WTC11 (cell line): ENCODE results near the gene WNT6. TPM values are rescaled to one million over a fixed set of nuclear protein-coding genes. Genes with fewer than 3 reads are reported as not detected.

Source experiments
- ATAC-seq: fragments of 200-7000 bp; cut with Tn5 transposase; 2 replicates; pipeline ENCODE4 v1.10.0; 2021; ENCODE audit warnings: mild to moderate bottlenecking, moderate library complexity
- CTCF ChIA-PET: fragments of 300-600 bp; sonication (Branson Sonifier 250); formaldehyde crosslinking; loops from one replicate; lab custom pipeline; 2021; ENCODE audit warnings: antibody characterized with exemption; lab: Charles Lee
- POLR2A ChIA-PET: fragments of 350-600 bp; sonication (Branson Sonifier 250); formaldehyde crosslinking; loops from one replicate; lab custom pipeline; 2021; ENCODE audit warnings: antibody characterized with exemption; lab: Charles Lee
- DNase-seq: peaks from one replicate; pipeline ENCODE4 v3.0.0; 2021; ENCODE audit warnings: low spot score
- H3K27ac Mint-ChIP-seq: 2 replicates; pipeline ENCODE4 v1.8.0; 2021; ENCODE audit warnings: mixed read lengths
- H3K27me3 Mint-ChIP-seq: 2 replicates; pipeline ENCODE4 v1.8.0; 2021; ENCODE audit warnings: low read depth, mild to moderate bottlenecking, moderate library complexity, mixed read lengths
- H3K36me3 Mint-ChIP-seq: 2 replicates; pipeline ENCODE4 v1.8.0; 2021; ENCODE audit warnings: mixed read lengths
- H3K4me1 Mint-ChIP-seq: 2 replicates; pipeline ENCODE4 v1.8.0; 2022; ENCODE audit warnings: mixed read lengths
- H3K4me3 Mint-ChIP-seq: 2 replicates; pipeline ENCODE4 v1.8.0; 2021; ENCODE audit warnings: mild to moderate bottlenecking, moderate library complexity, mixed read lengths
- H3K9me3 Mint-ChIP-seq: 2 replicates; pipeline ENCODE4 v1.8.0; 2021; ENCODE audit warnings: mixed read lengths
- AFF4 ChIP-seq: sonication (generic); formaldehyde crosslinking; IDR thresholded peaks from 2 replicates; pipeline ENCODE4 v1.8.1; 2023; ENCODE audit warnings: mild to moderate bottlenecking, missing genetic modification reagents, borderline replicate concordance
- ERG ChIP-seq: fragments of 250-450 bp; sonication (Bioruptor Pico); IDR thresholded peaks from 2 replicates; pipeline ENCODE4 v1.8.0; 2021; ENCODE audit warnings: mild to moderate bottlenecking
- FOXK1 ChIP-seq: sonication (generic); formaldehyde crosslinking; IDR thresholded peaks from 2 replicates; pipeline ENCODE4 v1.8.0; 2022; ENCODE audit warnings: mild to moderate bottlenecking, moderate library complexity, missing genetic modification reagents
- FOXP4 ChIP-seq: sonication (generic); formaldehyde crosslinking; IDR thresholded peaks from 2 replicates; pipeline ENCODE4 v1.8.0; 2022; ENCODE audit warnings: mild to moderate bottlenecking, missing genetic modification reagents
- HMGXB4 ChIP-seq: sonication (generic); formaldehyde crosslinking; IDR thresholded peaks from 2 replicates; pipeline ENCODE4 v1.8.1; 2023; ENCODE audit warnings: mild to moderate bottlenecking, moderate library complexity, missing genetic modification reagents
- MAX ChIP-seq: sonication (generic); formaldehyde crosslinking; IDR thresholded peaks from 2 replicates; pipeline ENCODE4 v1.8.0; 2022; ENCODE audit warnings: mild to moderate bottlenecking, missing genetic modification reagents
- MLX ChIP-seq: sonication (generic); formaldehyde crosslinking; IDR thresholded peaks from 2 replicates; pipeline ENCODE4 v1.8.1; 2023; ENCODE audit warnings: mild to moderate bottlenecking, missing genetic modification reagents, moderate library complexity
- NR2C2 ChIP-seq: sonication (generic); formaldehyde crosslinking; IDR thresholded peaks from 2 replicates; pipeline ENCODE4 v1.8.0; 2022; ENCODE audit warnings: mild to moderate bottlenecking, missing genetic modification reagents
- TEAD4 ChIP-seq: sonication (generic); formaldehyde crosslinking; IDR thresholded peaks from 2 replicates; pipeline ENCODE4 v1.8.0; 2022; ENCODE audit warnings: mild to moderate bottlenecking, missing genetic modification reagents
- USF1 ChIP-seq: sonication (generic); formaldehyde crosslinking; IDR thresholded peaks from 2 replicates; pipeline ENCODE4 v1.8.0; 2022; ENCODE audit warnings: mild to moderate bottlenecking, missing genetic modification reagents
- ZNF121 ChIP-seq: sonication (generic); formaldehyde crosslinking; IDR thresholded peaks from 2 replicates; pipeline ENCODE4 v1.8.0; 2023; ENCODE audit warnings: missing genetic modification reagents
- ZNF219 ChIP-seq: sonication (generic); formaldehyde crosslinking; IDR thresholded peaks from 2 replicates; pipeline ENCODE4 v1.8.0; 2023; ENCODE audit warnings: missing genetic modification reagents, mild to moderate bottlenecking, borderline replicate concordance
- ZNF263 ChIP-seq: sonication (generic); formaldehyde crosslinking; IDR thresholded peaks from 2 replicates; pipeline ENCODE4 v1.8.1; 2022; ENCODE audit warnings: low read depth, mild to moderate bottlenecking, moderate library complexity, missing genetic modification reagents
- ZNF317 ChIP-seq: sonication (generic); formaldehyde crosslinking; IDR thresholded peaks from 2 replicates; pipeline ENCODE4 v1.8.1; 2023; ENCODE audit warnings: low read depth, mild to moderate bottlenecking, moderate library complexity, missing genetic modification reagents, borderline replicate concordance
- ZNF425 ChIP-seq: fragments of 250-450 bp; sonication (Bioruptor Pico); conservative IDR thresholded peaks from 2 replicates; pipeline ENCODE4 v1.9.0; 2021; ENCODE audit warnings: mild to moderate bottlenecking
- ZNF671 ChIP-seq: fragments of 250-450 bp; sonication (Bioruptor Pico); IDR thresholded peaks from 2 replicates; pipeline ENCODE4 v1.8.0; 2021; ENCODE audit warnings: mild to moderate bottlenecking
- total RNA-seq: library from RNA; stranded (reverse); gene quantifications from 3 replicates; pipeline ENCODE4 v1.2.3, GENCODE V29; 2021

Gene WNT6
- total RNA-seq, 1 experiment from 2014 or later: not detected

- H3K4me1 Mint-ChIP-seq: peaks cover 3% of the 10 kb centered on the region; the same call in 1 of the 2 replicates
- TF ChIP-seq ZNF425 (CRISPR knock-in tag) (no peak), ERG (CRISPR knock-in tag) (no peak), MLX (CRISPR knock-in tag) (no peak), TEAD4 (no peak), HMGXB4 (no peak), FOXP4 (CRISPR knock-in tag) (no peak), ZNF317 (CRISPR knock-in tag) (no peak), MAX (CRISPR knock-in tag) (no peak), ZNF121 (CRISPR knock-in tag) (no peak), USF1 (CRISPR knock-in tag) (no peak), ZNF263 (CRISPR knock-in tag) (no peak), NR2C2 (CRISPR knock-in tag) (no peak), ZNF671 (CRISPR knock-in tag) (no peak), FOXK1 (no peak), AFF4 (CRISPR knock-in tag) (no peak), ZNF219 (CRISPR knock-in tag) (no peak)
- no peak overlapping the region for H3K27ac Mint-ChIP-seq
- H3K9me3 Mint-ChIP-seq: no peaks in the 10 kb centered on the region
- CTCF ChIA-PET: interaction anchor here (0.8 to 1.1 kb wide), 2 partner anchors 27 to 209 kb away, joined by 3 read pairs; no protein-coding TSS in a partner anchor
- H3K4me3 Mint-ChIP-seq: no peak overlapping the region
- DNase-seq (no peak), ATAC-seq (no peak)
- no peaks in the 10 kb centered on the region for H3K27me3 Mint-ChIP-seq
- POLR2A ChIA-PET: no interaction called here
- no peaks in the 10 kb centered on the region for H3K36me3 Mint-ChIP-seq
These were observed 38.7 kb upstream of the WNT6 start for GRCh38 chr2:218820746-218821369.
